DOHH2 (cell line): ENCODE data around the gene RNU5D-1.

Experiments used
- H3F3A ChIP-seq: fragments of 200-600 bp; sonication (generic), shearing (Covaris generic); 2 replicates; pipeline ENCODE4 v1.6.0; 2016; ENCODE audit warnings: antibody characterized with exemption, mild to moderate bottlenecking; ENCODE audit not compliant: control insufficient read depth, insufficient read depth
- H3K27ac ChIP-seq: fragments of 200-600 bp; sonication (generic); 2 replicates; pipeline ENCODE4 v1.5.1; 2014; ENCODE audit warnings: low read depth, mild to moderate bottlenecking, low read length, moderate library complexity
- H3K27me3 ChIP-seq: fragments of 200-600 bp; sonication (generic); 2 replicates; pipeline ENCODE4 v1.6.1; 2014; ENCODE audit warnings: mild to moderate bottlenecking, low read length, mixed read lengths; ENCODE audit not compliant: control insufficient read depth
- H3K36me3 ChIP-seq: fragments of 200-600 bp; sonication (generic); 2 replicates; pipeline ENCODE4 v1.6.1; 2014; ENCODE audit warnings: mild to moderate bottlenecking, low read length, moderate library complexity, mixed read lengths; ENCODE audit not compliant: control insufficient read depth
- H3K4me1 ChIP-seq: fragments of 200-600 bp; sonication (generic); 2 replicates; pipeline ENCODE4 v1.6.1; 2014; ENCODE audit warnings: mild to moderate bottlenecking, low read length, mixed read lengths; ENCODE audit not compliant: control insufficient read depth
- H3K4me2 ChIP-seq: fragments of 200-600 bp; sonication (generic); 2 replicates; pipeline ENCODE4 v1.6.0; 2014; ENCODE audit warnings: mild to moderate bottlenecking, low read length, moderate library complexity
- H3K4me3 ChIP-seq: fragments of 200-600 bp; sonication (generic); 2 replicates; pipeline ENCODE4 v1.5.1; 2014; ENCODE audit warnings: mild to moderate bottlenecking, low read length, mixed read lengths
- H3K79me2 ChIP-seq: fragments of 200-600 bp; sonication (generic); 2 replicates; pipeline ENCODE4 v1.6.1; 2014; ENCODE audit warnings: mild to moderate bottlenecking, low read length, mixed read lengths; ENCODE audit not compliant: control insufficient read depth
- H3K9me2 ChIP-seq: fragments of 200-600 bp; sonication (generic); replicated peaks from 2 replicates; pipeline ENCODE4 v1.6.1; 2014; ENCODE audit warnings: mild to moderate bottlenecking, low read length, mixed read lengths; ENCODE audit not compliant: control insufficient read depth
- H3K9me3 ChIP-seq: fragments of 200-600 bp; sonication (generic); 2 replicates; pipeline ENCODE4 v1.6.1; 2014; ENCODE audit warnings: antibody characterized with exemption, low read length, mixed read lengths; ENCODE audit not compliant: control insufficient read depth, insufficient read depth
- H4K20me1 ChIP-seq: fragments of 200-600 bp; sonication (generic); 2 replicates; pipeline ENCODE4 v1.6.0; 2014; ENCODE audit warnings: low read depth, mild to moderate bottlenecking, antibody characterized with exemption, low read length, moderate library complexity; ENCODE audit not compliant: control insufficient read depth, insufficient read depth
- EZH2phosphoT487 ChIP-seq: fragments of 200-600 bp; sonication (generic); IDR thresholded peaks from 2 replicates; pipeline ENCODE4 v1.6.1; 2017; ENCODE audit warnings: borderline replicate concordance, mild to moderate bottlenecking, antibody characterized with exemption, low read length, moderate library complexity, mixed read lengths
- TF ChIP-seq, protein P1 (sequence below): fragments of 200-600 bp; sonication (generic); IDR thresholded peaks from one replicate; pipeline ENCODE4 v1.5.1; 2014; ENCODE audit warnings: antibody characterized with exemption, mild to moderate bottlenecking, low read depth, low read length; ENCODE audit not compliant: poor library complexity, severe bottlenecking

RNU5D-1 gene

DNA sequence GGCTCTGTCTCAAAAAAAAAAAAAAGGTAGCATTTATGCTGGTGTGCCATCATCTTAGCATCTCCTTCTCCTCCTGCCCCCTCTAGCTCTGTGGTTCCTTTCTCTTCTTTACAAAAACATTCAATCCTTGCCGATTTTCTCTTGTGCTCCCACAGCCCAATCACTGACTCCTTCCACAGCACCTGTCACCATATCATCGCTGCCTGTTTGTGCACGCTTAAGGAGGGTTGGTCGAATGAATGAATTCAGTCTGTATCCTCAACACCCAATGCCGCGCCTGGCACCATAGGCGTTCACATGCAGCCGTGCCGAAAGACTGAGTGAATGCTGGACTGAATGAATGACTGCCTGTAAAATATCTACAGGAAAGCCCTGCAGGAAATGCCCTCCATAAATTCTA, 7.9 kb downstream of the RNU5D-1 start:
- Histone ChIP-seq H3F3A (peaks cover 11% of the 10 kb centered on the region), H3K36me3 (no peaks in the 10 kb centered on the region), H3K79me2 (no peaks in the 10 kb centered on the region), H3K4me2 (peak overlapping the region; percentile 92), H3K27ac (peak overlapping the region; percentile 78), H3K27me3 (no peaks in the 10 kb centered on the region), H3K4me1 (peaks cover 55% of the 10 kb centered on the region), H3K4me3 (peak overlapping the region; percentile 67), H4K20me1 (no peaks in the 10 kb centered on the region), H3K9me2 (no peaks in the 10 kb centered on the region), H3K9me3 (no peaks in the 10 kb centered on the region)
- no peak for TF ChIP-seq EZH2phosphoT487
- TF ChIP-seq, protein P1, sequence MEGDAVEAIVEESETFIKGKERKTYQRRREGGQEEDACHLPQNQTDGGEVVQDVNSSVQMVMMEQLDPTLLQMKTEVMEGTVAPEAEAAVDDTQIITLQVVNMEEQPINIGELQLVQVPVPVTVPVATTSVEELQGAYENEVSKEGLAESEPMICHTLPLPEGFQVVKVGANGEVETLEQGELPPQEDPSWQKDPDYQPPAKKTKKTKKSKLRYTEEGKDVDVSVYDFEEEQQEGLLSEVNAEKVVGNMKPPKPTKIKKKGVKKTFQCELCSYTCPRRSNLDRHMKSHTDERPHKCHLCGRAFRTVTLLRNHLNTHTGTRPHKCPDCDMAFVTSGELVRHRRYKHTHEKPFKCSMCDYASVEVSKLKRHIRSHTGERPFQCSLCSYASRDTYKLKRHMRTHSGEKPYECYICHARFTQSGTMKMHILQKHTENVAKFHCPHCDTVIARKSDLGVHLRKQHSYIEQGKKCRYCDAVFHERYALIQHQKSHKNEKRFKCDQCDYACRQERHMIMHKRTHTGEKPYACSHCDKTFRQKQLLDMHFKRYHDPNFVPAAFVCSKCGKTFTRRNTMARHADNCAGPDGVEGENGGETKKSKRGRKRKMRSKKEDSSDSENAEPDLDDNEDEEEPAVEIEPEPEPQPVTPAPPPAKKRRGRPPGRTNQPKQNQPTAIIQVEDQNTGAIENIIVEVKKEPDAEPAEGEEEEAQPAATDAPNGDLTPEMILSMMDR: no peak

DNA sequence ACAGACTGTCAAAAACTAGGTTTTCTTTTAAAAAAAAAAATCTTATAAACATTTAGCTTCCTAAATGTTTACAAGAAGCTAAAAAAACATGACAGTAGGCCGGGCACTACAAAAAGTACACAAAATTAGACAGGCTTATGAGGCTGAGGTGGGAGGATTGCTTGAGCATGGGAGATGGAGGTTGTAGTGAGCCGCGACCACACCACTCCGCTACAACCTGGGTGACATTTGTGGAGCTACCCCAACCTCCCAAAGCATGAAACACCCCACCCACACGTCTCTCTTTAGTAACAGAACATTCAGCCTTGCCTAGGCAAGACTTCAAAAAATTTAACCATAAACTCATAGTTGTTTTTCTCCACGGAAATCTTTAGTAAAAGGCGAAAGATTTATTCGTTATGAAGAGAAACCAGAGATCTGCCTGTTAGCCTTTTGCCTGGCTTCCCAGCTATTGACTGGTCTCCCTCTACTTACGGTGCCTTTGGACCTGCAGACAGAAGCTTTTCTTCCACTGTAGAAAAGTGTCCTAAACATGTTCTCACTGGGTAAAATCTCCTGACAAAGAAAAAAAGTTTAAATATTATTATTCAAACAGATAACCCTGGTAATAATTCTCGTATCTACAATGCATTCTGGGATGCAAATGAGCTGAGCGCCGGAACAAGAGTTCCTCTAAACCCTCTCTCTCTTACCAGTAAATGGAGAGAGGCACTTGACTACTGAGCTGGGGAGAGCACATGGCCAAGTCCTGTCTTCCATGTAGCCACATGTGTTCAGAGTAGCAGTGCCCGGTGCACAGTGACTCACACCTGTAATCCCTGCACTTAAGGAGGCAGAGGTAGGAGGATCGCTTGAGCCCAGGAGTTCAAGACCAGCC, 9.2 kb downstream of the RNU5D-1 start:
- Histone ChIP-seq H3K4me3 (no peak overlapping the region; the same call in 1 of the 2 replicates), H3K9me2 (no peaks in the 10 kb centered on the region), H3K79me2 (no peaks in the 10 kb centered on the region), H3K27me3 (no peaks in the 10 kb centered on the region), H3K27ac (peak overlapping the region; percentile 78), H3K36me3 (no peaks in the 10 kb centered on the region), H4K20me1 (no peaks in the 10 kb centered on the region), H3K4me2 (peak overlapping the region; percentile 92), H3K9me3 (no peaks in the 10 kb centered on the region), H3K4me1 (peaks cover 62% of the 10 kb centered on the region), H3F3A (peaks cover 11% of the 10 kb centered on the region)
- no peak for TF ChIP-seq EZH2phosphoT487
- TF ChIP-seq, protein P1: no peak

DNA sequence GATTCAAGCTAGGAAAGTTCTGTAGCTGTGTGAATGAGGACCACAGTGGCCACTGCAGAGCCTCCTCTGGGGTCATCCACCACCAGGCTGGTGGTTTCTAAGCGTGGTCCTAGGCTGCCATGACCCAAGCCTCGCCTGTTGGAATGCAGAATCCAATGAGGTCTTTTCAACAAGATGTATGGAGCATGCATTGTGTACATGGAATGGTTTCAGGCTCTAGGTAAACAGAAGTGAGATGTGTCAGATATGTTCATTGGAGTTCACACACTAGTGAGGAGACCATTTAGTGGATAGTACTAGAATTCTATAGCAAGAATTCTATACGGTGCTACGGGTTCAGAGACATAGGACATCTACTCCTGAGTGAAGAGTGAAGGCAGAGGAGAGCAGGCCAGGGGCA, 10.7 kb downstream of the RNU5D-1 start:
- no peaks in the 10 kb centered on the region for H3K9me3 ChIP-seq
- H3K27me3 ChIP-seq: no peaks in the 10 kb centered on the region
- H3F3A ChIP-seq: peaks cover 11% of the 10 kb centered on the region
- H3K4me1 ChIP-seq: peaks cover 74% of the 10 kb centered on the region
- no peaks in the 10 kb centered on the region for H3K79me2 ChIP-seq
- H3K9me2 ChIP-seq: no peaks in the 10 kb centered on the region
- H3K36me3 ChIP-seq: no peaks in the 10 kb centered on the region
- peak overlapping the region; percentile 40; the same call in 1 of the 2 replicates for H3K4me2 ChIP-seq
- H3K27ac ChIP-seq: peak overlapping the region; percentile 78; the same call in 1 of the 2 replicates
- H4K20me1 ChIP-seq: no peaks in the 10 kb centered on the region
- no peak for TF ChIP-seq EZH2phosphoT487
- TF ChIP-seq, protein P1: no peak
- no peak overlapping the region for H3K4me3 ChIP-seq
